Stimulated activated CD4-positive, alpha-beta T cell treated with anti-CD3 and anti-CD28 coated beads, Interleukin-15, amount 100 ng/mL, for 48 hours (primary cell): Measurements from ENCODE around the gene NUCB2.
"Not testable (repeated sequence)": the region's sequence is repeated elsewhere in the genome, so short reads cannot be mapped to it uniquely, and the experiment has no call there.

Source experiments
- DNase-seq, 2 donors: peaks; one replicate each; pipeline ENCODE4 v3.0.0-alpha.2; 2020; ENCODE audit warnings: low read depth in 2 of 2

NUCB2 gene

DNA sequence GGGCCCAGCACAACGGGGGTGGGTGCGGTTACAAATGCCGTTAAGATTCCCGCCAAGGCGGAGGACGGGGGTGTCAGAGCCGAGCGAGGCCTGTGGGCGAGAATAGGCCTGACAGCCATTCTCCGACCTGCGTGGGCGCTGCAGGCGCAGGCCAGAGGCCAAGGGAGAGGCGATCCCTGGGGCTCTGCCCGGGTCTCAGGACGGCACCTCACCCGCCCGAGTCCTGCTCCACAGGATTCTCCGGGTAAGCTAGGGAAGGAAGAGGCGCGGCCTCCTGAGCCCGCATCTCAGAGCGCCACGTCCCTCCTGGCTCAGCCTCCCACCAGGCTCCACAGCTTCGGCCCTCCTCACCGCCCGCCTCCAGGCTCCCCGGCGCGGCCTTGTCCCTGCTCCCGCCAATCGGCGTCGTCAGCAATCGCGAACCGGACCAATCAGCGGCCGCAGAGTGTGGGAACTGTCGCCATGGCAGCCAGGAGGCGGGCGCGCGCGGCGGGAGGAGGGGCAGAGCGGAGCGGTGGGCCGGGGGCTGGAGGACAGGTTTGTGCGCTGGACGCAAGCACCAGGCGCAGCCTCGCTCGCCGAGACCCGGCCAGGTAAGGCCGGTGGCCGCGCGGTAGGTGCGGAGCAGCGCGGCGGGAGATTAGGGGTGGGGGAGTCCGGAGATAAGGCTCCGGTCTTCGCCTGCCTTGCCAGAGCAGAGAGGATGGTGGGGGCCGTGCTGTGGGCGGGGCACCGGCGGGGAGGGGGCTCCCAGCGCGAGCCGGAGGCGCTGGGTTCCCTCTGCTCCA is at the start of gene NUCB2:
NUCB2 (plus strand) TSS at position 504 of the 788 bp plus-strand sequence. CDS start 18,585 bp downstream, outside the sequence.
- DNase-seq, result peak; percentile 92 to 95

GRCh38 chr11:17228186-17228925 is 48.2 kb upstream of the NUCB2 start:
- not testable (repeated sequence) for DNase-seq

DNA sequence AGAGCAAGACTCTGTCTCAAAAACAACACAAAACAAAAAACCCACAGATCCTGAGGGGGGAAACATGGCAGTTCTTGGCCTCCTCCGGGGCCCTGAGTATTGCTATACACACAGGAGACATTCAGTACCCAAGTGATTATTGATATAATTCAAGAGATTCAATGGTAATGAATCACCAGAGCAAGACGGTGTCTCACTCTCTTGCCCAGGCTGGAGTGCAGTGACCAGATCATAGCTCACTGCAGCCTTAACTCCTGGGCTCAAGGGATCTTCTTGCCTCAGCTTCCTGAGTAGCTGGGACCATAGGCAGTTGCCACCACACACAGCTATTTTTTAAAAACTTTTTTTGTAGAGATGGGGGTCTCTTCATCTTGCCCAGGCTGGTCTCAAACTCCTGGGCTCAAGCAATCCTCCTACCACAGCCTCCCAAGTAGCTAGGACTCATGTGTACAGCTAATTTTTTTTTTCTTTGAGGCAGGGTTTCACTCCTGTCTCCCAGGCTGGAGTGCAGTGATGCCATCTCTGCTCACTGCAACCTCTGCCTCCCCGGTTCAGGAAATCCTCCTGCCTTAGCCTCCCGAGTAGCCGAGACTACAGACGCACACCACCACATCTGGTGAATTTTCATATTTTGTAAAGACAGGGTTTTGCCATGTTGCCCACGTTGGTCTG is 46.9 kb upstream of the NUCB2 start:
- DNase-seq, result no peak

- DNase-seq, result peak; percentile 12 to 47
Measured at GRCh38 chr11:17230867-17231851, 45.4 kb upstream of the NUCB2 start.

DNA sequence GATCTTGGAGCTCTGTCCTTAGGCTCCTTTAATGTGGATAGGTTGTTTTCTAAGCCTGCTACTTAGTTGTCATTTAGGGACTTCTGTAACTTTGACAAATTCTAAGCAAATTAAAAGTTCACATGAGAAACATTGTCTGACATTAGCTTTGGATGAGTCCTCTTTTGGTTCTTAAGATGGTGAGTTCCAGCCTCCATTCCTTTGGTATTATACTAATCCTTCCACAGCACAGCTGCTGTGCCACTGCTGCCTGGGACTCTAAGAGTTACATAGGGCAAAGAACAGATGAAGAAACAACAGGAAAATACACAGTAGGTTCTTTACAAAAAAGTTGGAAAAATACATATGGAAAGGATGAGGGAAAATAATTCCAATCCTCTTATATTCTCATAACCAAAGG is 43.4 kb upstream of the NUCB2 start:
- no peak for DNase-seq

- no peak for DNase-seq
Measured at GRCh38 chr11:17238377-17238776, 38.2 kb upstream of the NUCB2 start.

- DNase-seq, result not testable (repeated sequence)
Measured at GRCh38 chr11:17239927-17240326, 36.6 kb upstream of the NUCB2 start.

DNA sequence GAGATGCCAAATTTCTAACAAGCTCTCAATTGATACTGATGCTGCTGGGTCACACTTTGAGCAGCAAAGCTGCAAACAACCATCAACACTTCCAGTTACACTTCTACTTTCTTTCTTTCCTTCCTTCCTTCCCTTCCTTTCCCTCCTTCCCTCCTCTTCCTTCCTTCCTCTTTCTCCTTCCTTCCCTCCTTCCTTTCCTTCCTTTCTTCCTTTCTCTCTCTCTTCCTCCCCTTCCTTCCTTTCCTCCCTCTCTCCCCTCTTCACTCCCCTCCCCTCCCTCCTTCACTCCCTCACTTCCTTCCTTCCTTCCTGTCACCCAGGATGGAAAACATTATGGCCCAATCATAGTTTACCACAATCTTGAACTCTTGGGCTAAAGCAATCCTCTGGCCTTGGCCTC is 35.8 kb upstream of the NUCB2 start:
- DNase-seq, result no peak

GRCh38 chr11:17242954-17243353 is 33.6 kb upstream of the NUCB2 start:
- DNase-seq, result not testable (repeated sequence)

GRCh38 chr11:17244046-17244445 is 32.5 kb upstream of the NUCB2 start:
- no peak for DNase-seq

- DNase-seq, result no peak
Measured at GRCh38 chr11:17250561-17251350, 25.8 kb upstream of the NUCB2 start.

DNA sequence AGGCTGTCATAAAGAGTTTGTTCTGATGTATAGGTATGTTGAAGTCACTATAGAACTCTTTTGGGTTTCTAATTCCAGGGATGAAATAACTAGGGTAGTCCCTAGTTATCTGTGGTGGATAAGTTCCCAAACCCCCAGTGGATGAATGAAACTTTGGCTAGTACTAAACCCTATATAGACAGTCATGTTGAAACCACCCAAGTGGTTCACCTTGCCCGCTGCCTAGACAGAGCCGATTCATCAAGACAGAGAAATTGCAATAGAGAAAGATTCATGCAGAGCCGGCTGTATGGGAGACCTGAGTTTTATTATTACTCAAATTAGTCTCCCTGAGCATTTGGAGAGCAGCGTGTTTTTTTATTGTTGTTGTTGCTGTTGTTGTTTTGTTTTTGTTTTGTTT is 23.8 kb upstream of the NUCB2 start:
- no peak for DNase-seq

GRCh38 chr11:17256512-17256911 is 20.0 kb upstream of the NUCB2 start:
- no peak for DNase-seq

GRCh38 chr11:17257196-17257595 is 19.3 kb upstream of the NUCB2 start:
- DNase-seq, result no peak

DNA sequence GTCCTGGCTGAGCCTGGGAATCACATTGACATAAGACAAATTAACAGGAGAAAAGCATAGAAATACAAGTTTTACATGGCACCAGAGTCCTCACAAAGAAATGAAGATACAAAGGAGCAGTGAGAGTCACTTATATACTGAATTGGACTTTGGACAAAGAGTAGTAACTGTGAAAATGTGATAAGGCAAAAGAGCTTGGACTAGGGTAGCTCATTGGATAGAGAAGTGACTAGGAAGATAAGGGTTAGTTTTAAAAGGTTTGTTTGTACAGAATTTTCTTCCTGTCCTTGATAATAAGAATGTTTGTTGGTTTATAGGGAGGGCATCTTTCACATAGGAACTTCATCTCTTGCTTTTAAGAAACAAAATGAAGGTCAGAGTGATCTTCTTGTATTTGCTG is 17.9 kb upstream of the NUCB2 start:
- DNase-seq, result no peak

DNA sequence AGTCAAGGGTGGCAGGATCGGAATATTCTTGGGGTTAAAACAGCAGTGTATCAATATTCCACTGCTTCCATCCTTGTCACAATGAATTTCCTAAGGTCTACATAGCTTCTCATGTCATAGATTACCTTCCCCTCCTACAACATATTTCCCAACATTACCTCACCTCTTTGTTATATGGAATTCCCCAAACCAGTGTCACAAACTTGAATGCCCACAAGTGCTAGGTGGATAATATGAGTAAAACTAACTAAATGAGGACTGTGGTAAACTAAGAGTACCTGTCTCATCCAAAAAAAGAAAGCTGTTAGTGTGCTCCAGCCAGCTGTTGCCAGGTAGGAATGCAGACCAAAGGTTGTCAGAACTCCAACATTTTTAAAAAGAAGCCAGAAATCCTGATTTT is 17.0 kb upstream of the NUCB2 start:
- DNase-seq, result no peak

GRCh38 chr11:17260020-17260419 is 16.5 kb upstream of the NUCB2 start:
- no peak for DNase-seq

- DNase-seq, result no peak
Measured at GRCh38 chr11:17263769-17264168, 12.8 kb upstream of the NUCB2 start.

- DNase-seq, result no peak
Measured at GRCh38 chr11:17266781-17267180, 9.8 kb upstream of the NUCB2 start.

DNA sequence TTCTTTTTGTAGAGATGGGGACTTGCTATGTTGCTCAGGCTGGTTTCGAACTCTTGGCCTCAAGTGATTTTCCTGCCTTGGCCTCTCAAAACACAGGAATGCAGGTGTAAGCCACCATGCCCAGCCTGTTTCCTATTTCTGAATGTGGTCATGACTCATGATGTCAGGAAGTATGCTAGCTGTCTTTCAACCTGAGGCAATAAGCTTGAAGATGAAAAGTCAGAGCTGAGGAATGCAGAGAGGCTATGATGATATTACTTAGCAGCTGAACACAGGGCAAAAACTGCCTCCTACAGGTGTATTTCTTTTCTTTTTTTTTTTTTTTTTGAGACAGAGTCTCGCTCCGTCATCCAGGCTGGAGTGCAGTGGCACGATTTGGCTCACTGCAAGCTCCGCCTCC is 9.0 kb upstream of the NUCB2 start:
- DNase-seq, result no peak

- DNase-seq, result not testable (repeated sequence)
Measured at GRCh38 chr11:17268500-17268899, 8.0 kb upstream of the NUCB2 start.
